DND-41 (cell line): ENCODE data around the gene MYO1E.

Source experiments
- ATAC-seq: fragments of 200-7000 bp; cut with Tn5 transposase; 3 replicates; pipeline ENCODE4 v1.9.1; 2021; ENCODE audit warnings: low read depth; ENCODE audit not compliant: insufficient read depth
- DNase-seq: peaks from one replicate; pipeline ENCODE4 v3.0.0-alpha.2; 2020
- H2AFZ ChIP-seq: 2 replicates; pipeline ENCODE4 v1.6.0; 2012; ENCODE audit warnings: low read depth, low read length
- H3K27ac ChIP-seq: 2 replicates; pipeline ENCODE4 v1.5.1; 2012; ENCODE audit warnings: low read length, inconsistent platforms
- H3K27me3 ChIP-seq: fragments of 200-600 bp; sonication (generic); 2 replicates; pipeline ENCODE4 v1.6.0; 2012; ENCODE audit warnings: low read length, mild to moderate bottlenecking, inconsistent platforms; ENCODE audit not compliant: insufficient read depth, poor library complexity
- H3K36me3 ChIP-seq: 2 replicates; pipeline ENCODE4 v1.5.1; 2012; ENCODE audit warnings: low read length, inconsistent platforms; ENCODE audit not compliant: insufficient read depth
- H3K4me1 ChIP-seq: 2 replicates; pipeline ENCODE4 v1.5.1; 2012; ENCODE audit warnings: mild to moderate bottlenecking, low read length; ENCODE audit not compliant: insufficient read depth
- H3K4me2 ChIP-seq: 2 replicates; pipeline ENCODE4 v1.6.0; 2012; ENCODE audit warnings: mild to moderate bottlenecking, moderate library complexity, low read length, inconsistent platforms; ENCODE audit not compliant: insufficient read depth
- H3K4me3 ChIP-seq, 2 experiments: fragments of 200-600 bp in 1 of 2; shearing (Covaris generic) in 1 of 2; 2 replicates each; pipeline ENCODE4 v1.5.1; 2012 to 2016; ENCODE audit warnings: inconsistent platforms in 2 of 2, low read length in 2 of 2, mild to moderate bottlenecking in 2 of 2, low read depth in 1 of 2, moderate library complexity in 1 of 2
- H3K79me2 ChIP-seq: 2 replicates; pipeline ENCODE4 v1.6.0; 2012; ENCODE audit warnings: low read length, inconsistent platforms; ENCODE audit not compliant: insufficient read depth
- H3K9ac ChIP-seq: 2 replicates; pipeline ENCODE4 v1.6.0; 2012; ENCODE audit warnings: low read depth, mild to moderate bottlenecking, inconsistent platforms, low read length, moderate library complexity
- H3K9me3 ChIP-seq: 2 replicates; pipeline ENCODE4 v1.5.1; 2012; ENCODE audit warnings: low read length, moderate library complexity, mild to moderate bottlenecking, inconsistent platforms; ENCODE audit not compliant: insufficient read depth, severe bottlenecking
- H4K20me1 ChIP-seq: 2 replicates; pipeline ENCODE4 v1.6.0; 2012; ENCODE audit warnings: low read length; ENCODE audit not compliant: insufficient read depth
- CTCF ChIP-seq: IDR thresholded peaks from 2 replicates; pipeline ENCODE4 v1.5.1; 2012; ENCODE audit warnings: borderline replicate concordance, low read length, moderate library complexity, mild to moderate bottlenecking; ENCODE audit not compliant: poor library complexity, severe bottlenecking; ENCODE audit errors: extremely low read depth
- EZH2 ChIP-seq: IDR thresholded peaks from 3 replicates; pipeline ENCODE4 v1.6.1; 2012; ENCODE audit warnings: borderline replicate concordance, low read depth, mild to moderate bottlenecking, moderate library complexity, low read length, inconsistent platforms; ENCODE audit not compliant: severe bottlenecking

MYO1E gene

GRCh38 chr15:59299929-59300617, 72.6 kb downstream of the MYO1E start:
- Histone ChIP-seq H4K20me1 (no peaks in the 10 kb centered on the region), H2AFZ (no peak overlapping the region), H3K79me2 (no peaks in the 10 kb centered on the region), H3K27ac (no peak overlapping the region), H3K27me3 (peaks cover 5% of the 10 kb centered on the region), H3K9ac (no peak overlapping the region), H3K4me3 (no peak overlapping the region), H3K36me3 (no peaks in the 10 kb centered on the region), H3K4me1 (no peaks in the 10 kb centered on the region), H3K4me2 (no peak overlapping the region), H3K9me3 (no peaks in the 10 kb centered on the region)
- ATAC-seq: peak; percentile 73
- no peak for TF ChIP-seq EZH2
- DNase-seq: peak; percentile 40

- Histone ChIP-seq H3K4me1 (no peaks in the 10 kb centered on the region), H2AFZ (no peak overlapping the region), H3K9me3 (no peaks in the 10 kb centered on the region), H3K27ac (no peak overlapping the region), H4K20me1 (no peaks in the 10 kb centered on the region), H3K27me3 (peaks cover 5% of the 10 kb centered on the region), H3K4me3 (no peak overlapping the region), H3K36me3 (no peaks in the 10 kb centered on the region), H3K9ac (no peak overlapping the region), H3K79me2 (no peaks in the 10 kb centered on the region), H3K4me2 (no peak overlapping the region)
- ATAC-seq (no peak), DNase-seq (no peak)
- TF ChIP-seq CTCF (no peak), EZH2 (no peak)
These were observed 73.8 kb downstream of the MYO1E start for GRCh38 chr15:59298854-59299250.

GRCh38 chr15:59298225-59298853, 74.3 kb downstream of the MYO1E start:
- H3K9ac ChIP-seq: no peak overlapping the region
- H3K4me3 ChIP-seq: no peak overlapping the region
- no peaks in the 10 kb centered on the region for H3K36me3 ChIP-seq
- H2AFZ ChIP-seq: no peak overlapping the region
- H3K27ac ChIP-seq: no peak overlapping the region
- H4K20me1 ChIP-seq: no peaks in the 10 kb centered on the region
- no peaks in the 10 kb centered on the region for H3K79me2 ChIP-seq
- H3K4me2 ChIP-seq: no peak overlapping the region
- no peaks in the 10 kb centered on the region for H3K9me3 ChIP-seq
- DNase-seq (no peak), ATAC-seq (no peak)
- H3K27me3 ChIP-seq: peaks cover 3% of the 10 kb centered on the region
- H3K4me1 ChIP-seq: no peaks in the 10 kb centered on the region
- no peak for TF ChIP-seq EZH2
- no peak for TF ChIP-seq CTCF

GRCh38 chr15:59296181-59296617, 76.5 kb downstream of the MYO1E start:
- Histone ChIP-seq H3K9me3 (no peaks in the 10 kb centered on the region), H3K9ac (no peak overlapping the region), H3K36me3 (no peaks in the 10 kb centered on the region), H4K20me1 (no peaks in the 10 kb centered on the region), H3K4me1 (no peaks in the 10 kb centered on the region), H3K27me3 (no peaks in the 10 kb centered on the region), H3K79me2 (no peaks in the 10 kb centered on the region), H2AFZ (no peak overlapping the region), H3K4me3 (no peak overlapping the region), H3K4me2 (no peak overlapping the region), H3K27ac (no peak overlapping the region)
- no peak for ATAC-seq
- TF ChIP-seq EZH2: no peak
- no peak for TF ChIP-seq CTCF
- DNase-seq: no peak
